HEK293 (cell line): ENCODE data around the gene VAT1.

Source experiments
- BCL11A ChIP-seq: fragments of 450-650 bp; formaldehyde crosslinking; IDR thresholded peaks from 2 replicates; pipeline ENCODE4 v1.5.1; 2016; ENCODE audit warnings: low read depth, missing biosample characterization, missing genetic modification characterization
- BCL11B ChIP-seq: fragments of 450-650 bp; formaldehyde crosslinking; IDR thresholded peaks from 2 replicates; pipeline ENCODE4 v1.5.1; 2016; ENCODE audit warnings: low read depth, missing biosample characterization, missing genetic modification characterization
- BCL6B ChIP-seq: fragments of 450-650 bp; formaldehyde crosslinking; IDR thresholded peaks from 2 replicates; pipeline ENCODE4 v1.5.1; 2017; ENCODE audit warnings: missing biosample characterization, missing genetic modification characterization
- KLF7 ChIP-seq: fragments of 450-650 bp; formaldehyde crosslinking; IDR thresholded peaks from 2 replicates; pipeline ENCODE4 v1.5.1; 2016; ENCODE audit warnings: missing biosample characterization, missing genetic modification characterization, borderline replicate concordance
- KLF8 ChIP-seq: fragments of 450-650 bp; formaldehyde crosslinking; IDR thresholded peaks from 2 replicates; pipeline ENCODE4 v1.5.1; 2016; ENCODE audit warnings: missing biosample characterization, missing genetic modification characterization
- MEIS1 ChIP-seq: sonication (generic); formaldehyde crosslinking; IDR thresholded peaks from 2 replicates; pipeline ENCODE4 v1.8.1; 2022; ENCODE audit warnings: missing genetic modification reagents, mild to moderate bottlenecking, borderline replicate concordance
- SCRT2 ChIP-seq: fragments of 450-650 bp; formaldehyde crosslinking; IDR thresholded peaks from 2 replicates; pipeline ENCODE4 v1.5.1; 2016; ENCODE audit warnings: missing biosample characterization, missing genetic modification characterization
- TCF7L2 ChIP-seq: IDR thresholded peaks from 2 replicates; pipeline ENCODE4 v1.6.1; 2011; ENCODE audit warnings: low read depth, mild to moderate bottlenecking, inconsistent platforms, low read length, moderate library complexity, borderline replicate concordance
- ZBTB21 ChIP-seq: fragments of 450-650 bp; formaldehyde crosslinking; IDR thresholded peaks from 2 replicates; pipeline ENCODE4 v1.5.1; 2017; ENCODE audit warnings: missing biosample characterization, missing genetic modification characterization
- ZBTB26 ChIP-seq: fragments of 450-650 bp; formaldehyde crosslinking; optimal IDR thresholded peaks from 2 replicates; pipeline ENCODE3; 2016; ENCODE audit warnings: missing biosample characterization, mild to moderate bottlenecking, missing genetic modification characterization
- ZBTB48 ChIP-seq: fragments of 450-650 bp; formaldehyde crosslinking; IDR thresholded peaks from 2 replicates; pipeline ENCODE4 v1.5.1; 2016; ENCODE audit warnings: missing biosample characterization, missing genetic modification characterization
- ZBTB8A ChIP-seq: fragments of 450-650 bp; formaldehyde crosslinking; IDR thresholded peaks from 2 replicates; pipeline ENCODE4 v1.5.1; 2016; ENCODE audit warnings: missing biosample characterization, missing genetic modification characterization
- ZEB2 ChIP-seq: fragments of 450-650 bp; formaldehyde crosslinking; IDR thresholded peaks from 2 replicates; pipeline ENCODE4 v1.5.1; 2016; ENCODE audit warnings: missing biosample characterization, missing genetic modification characterization
- ZNF140 ChIP-seq: fragments of 450-650 bp; formaldehyde crosslinking; IDR thresholded peaks from 2 replicates; pipeline ENCODE4 v1.5.1; 2016; ENCODE audit warnings: missing biosample characterization, missing genetic modification characterization
- ZNF174 ChIP-seq: fragments of 450-650 bp; formaldehyde crosslinking; IDR thresholded peaks from 2 replicates; pipeline ENCODE4 v1.5.0; 2017; ENCODE audit warnings: missing biosample characterization, mild to moderate bottlenecking, missing genetic modification characterization
- ZNF175 ChIP-seq: fragments of 450-650 bp; formaldehyde crosslinking; IDR thresholded peaks from 2 replicates; pipeline ENCODE4 v1.5.1; 2016; ENCODE audit warnings: missing biosample characterization, missing genetic modification characterization
- ZNF19 ChIP-seq: fragments of 450-650 bp; formaldehyde crosslinking; IDR thresholded peaks from 2 replicates; pipeline ENCODE4; 2016; ENCODE audit warnings: missing biosample characterization, missing genetic modification characterization, low read depth
- ZNF280D ChIP-seq: fragments of 450-650 bp; formaldehyde crosslinking; IDR thresholded peaks from 2 replicates; pipeline ENCODE4 v1.5.1; 2016; ENCODE audit warnings: missing biosample characterization, missing genetic modification characterization
- ZNF324 ChIP-seq: fragments of 450-650 bp; formaldehyde crosslinking; IDR thresholded peaks from 2 replicates; pipeline ENCODE4 v1.5.1; 2016; ENCODE audit warnings: missing biosample characterization, missing genetic modification characterization
- ZNF391 ChIP-seq: fragments of 450-650 bp; formaldehyde crosslinking; IDR thresholded peaks from 2 replicates; pipeline ENCODE4 v1.5.1; 2016; ENCODE audit warnings: low read depth, missing biosample characterization, missing genetic modification characterization, borderline replicate concordance
- ZNF423 ChIP-seq: fragments of 450-650 bp; formaldehyde crosslinking; IDR thresholded peaks from 2 replicates; pipeline ENCODE4 v1.5.1; 2016; ENCODE audit warnings: missing biosample characterization, missing genetic modification characterization
- ZNF558 ChIP-seq: fragments of 450-650 bp; formaldehyde crosslinking; IDR thresholded peaks from 2 replicates; pipeline ENCODE4 v1.5.1; 2016; ENCODE audit warnings: missing biosample characterization, missing genetic modification characterization
- ZNF560 ChIP-seq: fragments of 450-650 bp; formaldehyde crosslinking; IDR thresholded peaks from 2 replicates; pipeline ENCODE4 v1.5.1; 2017; ENCODE audit warnings: missing biosample characterization, missing genetic modification characterization, borderline replicate concordance
- ZNF747 ChIP-seq: fragments of 450-650 bp; formaldehyde crosslinking; IDR thresholded peaks from 2 replicates; pipeline ENCODE4 v1.5.1; 2016; ENCODE audit warnings: missing biosample characterization, missing genetic modification characterization
- ZNF830 ChIP-seq: fragments of 450-650 bp; IDR thresholded peaks from 2 replicates; pipeline ENCODE4 v1.5.0; 2018; ENCODE audit warnings: missing biosample characterization, missing genetic modification characterization, low read depth, mild to moderate bottlenecking, moderate library complexity
- TF ChIP-seq, protein P1 (sequence below): fragments of 450-650 bp; formaldehyde crosslinking; IDR thresholded peaks from 2 replicates; pipeline ENCODE4 v1.5.1; 2016; ENCODE audit warnings: missing biosample characterization, missing genetic modification characterization
- TF ChIP-seq, protein P2 (sequence below): fragments of 450-650 bp; formaldehyde crosslinking; IDR thresholded peaks from 2 replicates; pipeline ENCODE4 v1.5.1; 2016; ENCODE audit warnings: missing biosample characterization, missing genetic modification characterization

The VAT1 gene

DNA sequence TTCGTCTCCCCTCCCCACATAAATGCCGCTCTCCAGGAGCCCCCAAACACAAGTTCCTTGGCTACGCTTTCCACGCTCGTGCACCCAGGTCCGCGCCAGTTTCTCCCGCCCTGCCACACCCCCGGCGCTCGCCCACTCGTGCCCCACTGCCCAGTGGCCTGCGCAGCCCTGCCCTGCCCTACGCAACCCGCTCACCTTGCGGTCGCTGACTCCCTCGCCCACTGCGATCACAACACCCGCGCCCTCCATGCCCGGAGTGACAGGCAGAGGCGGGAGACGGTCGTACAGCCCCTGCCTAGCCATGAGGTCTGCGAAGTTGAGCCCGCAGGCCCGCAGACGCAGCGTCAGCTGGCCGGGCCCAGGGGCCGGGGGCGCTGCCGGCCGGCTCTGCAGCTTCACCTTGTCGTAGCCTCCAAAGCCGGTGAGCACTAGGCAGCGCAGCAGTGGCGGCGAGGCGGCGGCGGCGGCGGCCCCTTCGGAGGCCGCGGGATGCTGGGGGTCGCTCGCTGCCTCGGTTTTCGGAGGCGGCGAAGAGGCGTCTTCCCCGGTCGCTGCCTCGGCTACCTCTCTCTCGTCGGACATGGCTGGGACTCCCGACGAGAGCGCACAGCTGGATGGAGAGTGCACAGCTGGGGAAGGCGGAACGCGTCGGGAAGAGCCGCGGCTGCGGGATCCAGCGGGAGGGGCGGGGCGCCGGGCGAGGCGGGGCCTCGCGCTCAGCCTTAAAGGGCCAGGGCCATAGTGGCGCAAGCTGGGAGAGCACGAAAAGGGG lies at the start of gene VAT1 (continued):
- TF ChIP-seq ZNF280D (no peak), ZNF140 (tag by site-specific recombination) (no peak), TCF7L2 (no peak), ZBTB21 (tag by site-specific recombination) (no peak), ZNF19 (tag by site-specific recombination) (no peak), ZBTB26 (tag by site-specific recombination) (peak; percentile 90), ZBTB48 (peak; percentile 65), BCL11B (no peak), ZNF560 (tag by site-specific recombination) (no peak), ZNF747 (tag by site-specific recombination) (no peak), BCL11A (peak; percentile 54; the same call in 1 of the 2 replicates), BCL6B (tag by site-specific recombination) (no peak), KLF7 (tag by site-specific recombination) (0 out of 2 replicates have a peak, but pooled peaks have one; percentile 14), ZNF558 (tag by site-specific recombination) (no peak), ZNF174 (tag by site-specific recombination) (no peak), ZBTB8A (tag by site-specific recombination) (peak; percentile 78), ZNF175 (tag by site-specific recombination) (no peak), KLF8 (tag by site-specific recombination) (peak; percentile 85), ZEB2 (tag by site-specific recombination) (peak; percentile 91), ZNF324 (0 out of 2 replicates have a peak, but pooled peaks have one; percentile 13), ZNF830 (tag by site-specific recombination) (no peak), SCRT2 (tag by site-specific recombination) (no peak), ZNF423 (tag by site-specific recombination) (no peak), MEIS1 (CRISPR knock-in tag) (no peak), ZNF391 (no peak; the same call in 1 of the 2 replicates)
- TF ChIP-seq, protein P1, sequence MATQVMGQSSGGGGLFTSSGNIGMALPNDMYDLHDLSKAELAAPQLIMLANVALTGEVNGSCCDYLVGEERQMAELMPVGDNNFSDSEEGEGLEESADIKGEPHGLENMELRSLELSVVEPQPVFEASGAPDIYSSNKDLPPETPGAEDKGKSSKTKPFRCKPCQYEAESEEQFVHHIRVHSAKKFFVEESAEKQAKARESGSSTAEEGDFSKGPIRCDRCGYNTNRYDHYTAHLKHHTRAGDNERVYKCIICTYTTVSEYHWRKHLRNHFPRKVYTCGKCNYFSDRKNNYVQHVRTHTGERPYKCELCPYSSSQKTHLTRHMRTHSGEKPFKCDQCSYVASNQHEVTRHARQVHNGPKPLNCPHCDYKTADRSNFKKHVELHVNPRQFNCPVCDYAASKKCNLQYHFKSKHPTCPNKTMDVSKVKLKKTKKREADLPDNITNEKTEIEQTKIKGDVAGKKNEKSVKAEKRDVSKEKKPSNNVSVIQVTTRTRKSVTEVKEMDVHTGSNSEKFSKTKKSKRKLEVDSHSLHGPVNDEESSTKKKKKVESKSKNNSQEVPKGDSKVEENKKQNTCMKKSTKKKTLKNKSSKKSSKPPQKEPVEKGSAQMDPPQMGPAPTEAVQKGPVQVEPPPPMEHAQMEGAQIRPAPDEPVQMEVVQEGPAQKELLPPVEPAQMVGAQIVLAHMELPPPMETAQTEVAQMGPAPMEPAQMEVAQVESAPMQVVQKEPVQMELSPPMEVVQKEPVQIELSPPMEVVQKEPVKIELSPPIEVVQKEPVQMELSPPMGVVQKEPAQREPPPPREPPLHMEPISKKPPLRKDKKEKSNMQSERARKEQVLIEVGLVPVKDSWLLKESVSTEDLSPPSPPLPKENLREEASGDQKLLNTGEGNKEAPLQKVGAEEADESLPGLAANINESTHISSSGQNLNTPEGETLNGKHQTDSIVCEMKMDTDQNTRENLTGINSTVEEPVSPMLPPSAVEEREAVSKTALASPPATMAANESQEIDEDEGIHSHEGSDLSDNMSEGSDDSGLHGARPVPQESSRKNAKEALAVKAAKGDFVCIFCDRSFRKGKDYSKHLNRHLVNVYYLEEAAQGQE (tag by site-specific recombination): no peak; the same call in 1 of the 2 replicates
- TF ChIP-seq, protein P2, sequence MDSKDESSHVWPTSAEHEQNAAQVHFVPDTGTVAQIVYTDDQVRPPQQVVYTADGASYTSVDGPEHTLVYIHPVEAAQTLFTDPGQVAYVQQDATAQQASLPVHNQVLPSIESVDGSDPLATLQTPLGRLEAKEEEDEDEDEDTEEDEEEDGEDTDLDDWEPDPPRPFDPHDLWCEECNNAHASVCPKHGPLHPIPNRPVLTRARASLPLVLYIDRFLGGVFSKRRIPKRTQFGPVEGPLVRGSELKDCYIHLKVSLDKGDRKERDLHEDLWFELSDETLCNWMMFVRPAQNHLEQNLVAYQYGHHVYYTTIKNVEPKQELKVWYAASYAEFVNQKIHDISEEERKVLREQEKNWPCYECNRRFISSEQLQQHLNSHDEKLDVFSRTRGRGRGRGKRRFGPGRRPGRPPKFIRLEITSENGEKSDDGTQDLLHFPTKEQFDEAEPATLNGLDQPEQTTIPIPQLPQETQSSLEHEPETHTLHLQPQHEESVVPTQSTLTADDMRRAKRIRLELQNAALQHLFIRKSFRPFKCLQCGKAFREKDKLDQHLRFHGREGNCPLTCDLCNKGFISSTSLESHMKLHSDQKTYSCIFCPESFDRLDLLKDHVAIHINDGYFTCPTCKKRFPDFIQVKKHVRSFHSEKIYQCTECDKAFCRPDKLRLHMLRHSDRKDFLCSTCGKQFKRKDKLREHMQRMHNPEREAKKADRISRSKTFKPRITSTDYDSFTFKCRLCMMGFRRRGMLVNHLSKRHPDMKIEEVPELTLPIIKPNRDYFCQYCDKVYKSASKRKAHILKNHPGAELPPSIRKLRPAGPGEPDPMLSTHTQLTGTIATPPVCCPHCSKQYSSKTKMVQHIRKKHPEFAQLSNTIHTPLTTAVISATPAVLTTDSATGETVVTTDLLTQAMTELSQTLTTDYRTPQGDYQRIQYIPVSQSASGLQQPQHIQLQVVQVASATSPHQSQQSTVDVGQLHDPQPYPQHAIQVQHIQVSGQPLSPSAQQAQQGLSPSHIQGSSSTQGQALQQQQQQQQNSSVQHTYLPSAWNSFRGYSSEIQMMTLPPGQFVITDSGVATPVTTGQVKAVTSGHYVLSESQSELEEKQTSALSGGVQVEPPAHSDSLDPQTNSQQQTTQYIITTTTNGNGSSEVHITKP: peak; percentile 53; the same call in 1 of the 2 replicates
